KMS-11 (cell line): ENCODE results near the gene NOS1AP.

ENCODE experiments used
- H2AFZ ChIP-seq: fragments of 200-600 bp; sonication (generic); 2 replicates; pipeline ENCODE4 v1.6.1; 2016; ENCODE audit warnings: antibody characterized with exemption, mixed run types, low read depth
- H3K27ac ChIP-seq: fragments of 200-600 bp; sonication (generic); 2 replicates; pipeline ENCODE4 v1.6.1; 2016; ENCODE audit warnings: mild to moderate bottlenecking, mixed run types
- H3K27me3 ChIP-seq: fragments of 200-600 bp; sonication (generic); 2 replicates; pipeline ENCODE4 v1.6.1; 2017; ENCODE audit warnings: mild to moderate bottlenecking, low read depth, mixed run types, moderate library complexity; ENCODE audit not compliant: insufficient read depth
- H3K36me3 ChIP-seq: fragments of 200-600 bp; sonication (generic); 2 replicates; pipeline ENCODE4 v1.6.1; 2017; ENCODE audit warnings: mild to moderate bottlenecking, mixed run types; ENCODE audit not compliant: insufficient read depth
- H3K4me1 ChIP-seq: fragments of 200-600 bp; sonication (generic); 2 replicates; pipeline ENCODE4 v1.6.1; 2016; ENCODE audit warnings: mild to moderate bottlenecking, low read depth, mixed run types; ENCODE audit not compliant: poor library complexity, severe bottlenecking
- H3K4me2 ChIP-seq: fragments of 200-600 bp; sonication (generic); 2 replicates; pipeline ENCODE4 v1.7.0; 2016; ENCODE audit warnings: mild to moderate bottlenecking, mixed run types
- H3K4me3 ChIP-seq: fragments of 200-600 bp; sonication (generic); IDR thresholded peaks from 2 replicates; pipeline ENCODE4 v1.6.1; 2017; ENCODE audit warnings: low read depth, low read length, mixed read lengths; ENCODE audit not compliant: insufficient read depth
- H3K79me2 ChIP-seq: fragments of 200-600 bp; sonication (generic); 2 replicates; pipeline ENCODE4 v1.6.1; 2016; ENCODE audit warnings: low read depth, mixed run types; ENCODE audit not compliant: insufficient read depth
- H3K9ac ChIP-seq: fragments of 200-600 bp; sonication (generic); 2 replicates; pipeline ENCODE4 v1.6.1; 2016; ENCODE audit warnings: mild to moderate bottlenecking, mixed run types
- H4K20me1 ChIP-seq: fragments of 200-600 bp; sonication (generic); 2 replicates; pipeline ENCODE4 v1.6.1; 2016; ENCODE audit warnings: mild to moderate bottlenecking, mixed run types; ENCODE audit not compliant: insufficient read depth
- CTCF ChIP-seq: fragments of 200-600 bp; sonication (generic); conservative IDR thresholded peaks from 2 replicates; pipeline ENCODE4 v1.6.1; 2017; ENCODE audit warnings: low read depth, mild to moderate bottlenecking, antibody characterized with exemption, low read length, moderate library complexity, mixed read lengths

The NOS1AP gene

GRCh38 chr1:162372159-162373071, 302.9 kb downstream of the NOS1AP start:
- Histone ChIP-seq H3K27me3 (no peaks in the 10 kb centered on the region), H4K20me1 (no peaks in the 10 kb centered on the region), H3K27ac (no peak overlapping the region), H3K4me3 (no peak overlapping the region), H3K9ac (no peak overlapping the region), H2AFZ (no peak overlapping the region), H3K4me1 (no peaks in the 10 kb centered on the region), H3K36me3 (no peaks in the 10 kb centered on the region), H3K79me2 (no peaks in the 10 kb centered on the region), H3K4me2 (no peak overlapping the region)
- TF ChIP-seq CTCF, result no peak

- H3K4me3 ChIP-seq, result no peak overlapping the region
- H4K20me1 ChIP-seq, result no peaks in the 10 kb centered on the region
- no peaks in the 10 kb centered on the region for H3K79me2 ChIP-seq
- H3K27me3 ChIP-seq, result no peaks in the 10 kb centered on the region
- H2AFZ ChIP-seq, result no peak overlapping the region
- no peak overlapping the region for H3K4me2 ChIP-seq
- H3K36me3 ChIP-seq, result no peaks in the 10 kb centered on the region
- no peaks in the 10 kb centered on the region for H3K4me1 ChIP-seq
- no peak overlapping the region for H3K9ac ChIP-seq
- TF ChIP-seq CTCF, result no peak
- no peak overlapping the region for H3K27ac ChIP-seq
Observed at GRCh38 chr1:162373072-162373427, 303.6 kb downstream of the NOS1AP start.

- Histone ChIP-seq H2AFZ (no peak overlapping the region), H3K27me3 (no peaks in the 10 kb centered on the region), H3K4me2 (no peak overlapping the region), H3K36me3 (no peaks in the 10 kb centered on the region), H4K20me1 (no peaks in the 10 kb centered on the region), H3K27ac (no peak overlapping the region), H3K9ac (no peak overlapping the region), H3K4me3 (no peak overlapping the region), H3K4me1 (no peaks in the 10 kb centered on the region), H3K79me2 (no peaks in the 10 kb centered on the region)
- no peak for TF ChIP-seq CTCF
Observed at GRCh38 chr1:162373541-162374260, 304.2 kb downstream of the NOS1AP start.

DNA sequence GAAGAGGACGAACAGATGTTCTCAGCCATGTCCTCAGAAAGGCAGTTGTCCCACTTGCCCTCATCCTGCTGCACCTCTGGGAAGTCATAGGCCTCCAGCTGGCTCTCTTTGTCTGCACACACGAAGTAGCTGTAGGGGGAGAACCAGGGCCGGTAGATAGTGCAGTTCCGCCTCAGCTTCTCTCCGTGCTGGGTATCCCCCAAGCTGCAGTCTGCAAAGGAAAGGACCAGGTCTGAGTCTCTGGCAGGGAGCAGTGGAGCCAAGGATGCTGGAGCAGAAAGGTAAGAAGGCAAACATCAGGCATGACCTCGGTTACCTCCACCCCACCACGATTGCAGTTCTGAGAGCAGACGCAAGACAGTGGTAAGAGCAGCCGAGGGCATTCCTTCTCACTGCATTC, 304.9 kb downstream of the NOS1AP start:
- Histone ChIP-seq H2AFZ (no peak overlapping the region), H4K20me1 (no peaks in the 10 kb centered on the region), H3K27me3 (no peaks in the 10 kb centered on the region), H3K4me3 (no peak overlapping the region), H3K4me2 (no peak overlapping the region), H3K4me1 (no peaks in the 10 kb centered on the region), H3K9ac (no peak overlapping the region), H3K27ac (no peak overlapping the region), H3K36me3 (no peaks in the 10 kb centered on the region), H3K79me2 (no peaks in the 10 kb centered on the region)
- TF ChIP-seq CTCF, result no peak
